CD8-positive, alpha-beta memory T cell (primary cell): ENCODE data around the gene PPP6R1. TPM values are rescaled to one million over a fixed set of nuclear protein-coding genes. Genes with fewer than 3 reads are reported as not detected.

Experiments used
- CTCF ChIA-PET: fragments of 350-600 bp; sonication (Branson Sonifier 250); formaldehyde crosslinking; loops from one replicate; lab custom pipeline; 2021; ENCODE audit warnings: antibody characterized with exemption; lab: Charles Lee
- POLR2A ChIA-PET: fragments of 350-600 bp; sonication (Branson Sonifier 250); formaldehyde crosslinking; loops from one replicate; lab custom pipeline; 2021; ENCODE audit warnings: antibody characterized with exemption; lab: Charles Lee
- DNase-seq, 5 donors: peaks; one replicate each; pipeline versions ENCODE4 v3.0.0 to v3.0.0-alpha.2; 2020 to 2022; ENCODE audit warnings: mixed read lengths in 1 of 5
- H3K27ac ChIP-seq: one replicate; pipeline ENCODE4 v1.7.0; 2013; ENCODE audit warnings: low read depth, mild to moderate bottlenecking, low read length, moderate library complexity
- H3K27me3 ChIP-seq: 2 replicates; pipeline ENCODE4 v1.7.0; 2013; ENCODE audit warnings: low read length, mild to moderate bottlenecking; ENCODE audit not compliant: insufficient read depth, poor library complexity, severe bottlenecking
- H3K36me3 ChIP-seq: 2 replicates; pipeline ENCODE4 v1.7.0; 2013; ENCODE audit warnings: mild to moderate bottlenecking, low read length, moderate library complexity; ENCODE audit not compliant: insufficient read depth
- H3K4me1 ChIP-seq: 2 replicates; pipeline ENCODE4 v1.7.0; 2013; ENCODE audit warnings: mild to moderate bottlenecking, low read length, moderate library complexity; ENCODE audit not compliant: insufficient read depth
- H3K4me3 ChIP-seq: 2 replicates; pipeline ENCODE4 v1.7.0; 2013; ENCODE audit warnings: mild to moderate bottlenecking, low read length
- H3K9me3 ChIP-seq: 2 replicates; pipeline ENCODE4 v1.7.0; 2013; ENCODE audit warnings: mild to moderate bottlenecking, low read length
- H3K27ac Mint-ChIP-seq, 8 donors: one replicate each; pipeline ENCODE4 v1.8.0; 2020 to 2021; ENCODE audit warnings: mixed read lengths in 8 of 8, mild to moderate bottlenecking in 6 of 8, inconsistent platforms in 3 of 8, moderate library complexity in 3 of 8
- H3K27me3 Mint-ChIP-seq, 2 donors: one replicate each; pipeline ENCODE4 v1.8.0; 2020 to 2021; ENCODE audit warnings: mixed read lengths in 2 of 2, mild to moderate bottlenecking in 1 of 2, moderate library complexity in 1 of 2
- H3K36me3 Mint-ChIP-seq, 3 donors: one replicate each; pipeline ENCODE4 v1.8.0; 2020 to 2021; ENCODE audit warnings: mixed read lengths in 3 of 3, inconsistent platforms in 1 of 3, mild to moderate bottlenecking in 1 of 3
- H3K4me1 Mint-ChIP-seq, 3 donors: one replicate each; pipeline ENCODE4 v1.8.0; 2020 to 2021; ENCODE audit warnings: mixed read lengths in 3 of 3, inconsistent platforms in 1 of 3, mild to moderate bottlenecking in 1 of 3
- H3K4me3 Mint-ChIP-seq, 7 donors: one replicate each; pipeline ENCODE4 v1.8.0; 2020 to 2021; ENCODE audit warnings: mixed read lengths in 7 of 7, mild to moderate bottlenecking in 6 of 7, moderate library complexity in 4 of 7, inconsistent platforms in 2 of 7
- H3K9me3 Mint-ChIP-seq, 5 donors: one replicate each; pipeline ENCODE4 v1.8.0; 2020 to 2022; ENCODE audit warnings: mixed read lengths in 5 of 5, mild to moderate bottlenecking in 3 of 5, moderate library complexity in 2 of 5, inconsistent platforms in 1 of 5
- polyA plus RNA-seq: library from polyadenylated mRNA; unstranded; fragments of 300-500 nt; fragmentation: Illumina TruSeq; gene quantifications from one replicate; pipeline ENCODE4 v1.2.3, GENCODE V29; 2021
- total RNA-seq, 2 experiments: library from RNA; stranded (reverse); gene quantifications; one replicate each; pipeline ENCODE4 v1.2.3, GENCODE V29; 2021

The PPP6R1 gene
- total and polyA plus RNA-seq, 3 experiments from 2014 or later = 143 to 225 (median 216) TPM

- no peaks in the 10 kb centered on the region for H3K9me3 Mint-ChIP-seq
Observed at GRCh38 chr19:55287361-55288079, 28.7 kb upstream of the PPP6R1 start.

GRCh38 chr19:55285229-55285890 is 26.5 kb upstream of the PPP6R1 start:
- Histone ChIP-seq H3K9me3 (no peaks in the 10 kb centered on the region), H3K4me3 (no peak overlapping the region), H3K4me1 (peaks cover 13% of the 10 kb centered on the region), H3K27me3 (no peaks in the 10 kb centered on the region), H3K27ac (no peak overlapping the region), H3K36me3 (no peaks in the 10 kb centered on the region)
- ChIA-PET CTCF (no interaction called here), POLR2A (no interaction called here)
- Mint-ChIP-seq H3K27ac (peak overlapping the region in 6 of 8 donors; percentile 42 to 89 (median 72)), H3K4me3 (peak overlapping the region in 4 of 7 donors; percentile 51 to 55 (median 53)), H3K9me3 (no peaks in the 10 kb centered on the region), H3K27me3 (peaks cover 0 to 3% of the 10 kb centered on the region in 2 donors), H3K36me3 (no peaks in the 10 kb centered on the region), H3K4me1 (peaks cover 18 to 29% (median 26%) of the 10 kb centered on the region in 3 donors)
- DNase-seq = no peak

More at GRCh38 chr19:55287361-55288079, 28.7 kb upstream of the PPP6R1 start:
- peak overlapping the region in 1 of 7 donors; percentile 24 for H3K4me3 Mint-ChIP-seq
- ChIA-PET CTCF (interaction anchor here (1.0 to 1.1 kb wide), 2 partner anchors 14 to 216 kb away, joined by 3 read pairs; no protein-coding TSS in a partner anchor), POLR2A (no interaction called here)
- no peaks in the 10 kb centered on the region for H3K36me3 ChIP-seq
- no peaks in the 10 kb centered on the region for H3K27me3 ChIP-seq
- peaks cover 0 to 2% of the 10 kb centered on the region in 2 donors for H3K27me3 Mint-ChIP-seq
- no peak for DNase-seq
- H3K27ac ChIP-seq = no peak overlapping the region
- H3K4me1 ChIP-seq = peaks cover 11% of the 10 kb centered on the region
- H3K27ac Mint-ChIP-seq = no peak overlapping the region
- H3K4me3 ChIP-seq = no peak overlapping the region
- no peaks in the 10 kb centered on the region for H3K9me3 ChIP-seq
- no peaks in the 10 kb centered on the region for H3K36me3 Mint-ChIP-seq
- peaks cover 13 to 22% (median 21%) of the 10 kb centered on the region in 3 donors for H3K4me1 Mint-ChIP-seq

GRCh38 chr19:55284405-55285058 is 25.7 kb upstream of the PPP6R1 start:
- ChIA-PET CTCF (no interaction called here), POLR2A (no interaction called here)
- Histone ChIP-seq H3K4me1 (peaks cover 15% of the 10 kb centered on the region), H3K27me3 (no peaks in the 10 kb centered on the region), H3K27ac (peak overlapping the region; percentile 16), H3K4me3 (no peak overlapping the region), H3K9me3 (no peaks in the 10 kb centered on the region), H3K36me3 (no peaks in the 10 kb centered on the region)
- Mint-ChIP-seq H3K27me3 (peaks cover 0 to 5% of the 10 kb centered on the region in 2 donors), H3K4me1 (peaks cover 27 to 37% (median 33%) of the 10 kb centered on the region in 3 donors), H3K27ac (peak overlapping the region in 7 of 8 donors; percentile 37 to 89 (median 75)), H3K4me3 (peak overlapping the region in 5 of 7 donors; percentile 51 to 75 (median 55)), H3K9me3 (no peaks in the 10 kb centered on the region), H3K36me3 (peaks cover 0 to 4% (median 0%) of the 10 kb centered on the region in 3 donors)
- no peak for DNase-seq

GRCh38 chr19:55283548-55284377 is 24.9 kb upstream of the PPP6R1 start, which contains the start of gene BRSK1:
Gene BRSK1 (plus strand): TSS chr19:55283997. CDS start chr19:55284443, 446 bp downstream.
- CTCF ChIA-PET = interaction anchor here (1.2 kb wide), 1 partner anchor 7 kb away, joined by 3 read pairs; no protein-coding TSS in a partner anchor
- POLR2A ChIA-PET = interaction anchor here (1.5 kb wide), 1 partner anchor 29 kb away, joined by 3 read pairs; no protein-coding TSS in a partner anchor

GRCh38 chr19:55279770-55280643 is 21.2 kb upstream of the PPP6R1 start, which contains the start of gene HSPBP1:
Gene HSPBP1 (minus strand): TSS chr19:55280110. CDS start chr19:55279608, 502 bp downstream.
- peak within 1 kb of the TSS; percentile 83 for H3K27ac ChIP-seq
- peak; percentile 93 to 96 (median 96) for DNase-seq
- POLR2A ChIA-PET = interaction anchor here (0.9 to 2.5 kb wide), 12 partner anchors 18 to 356 kb away, joined by 3 to 33 read pairs (median 6); partner anchors contain the start of genes KMT5C, PPP1R12C, PPP6R1 and TMEM238
- CTCF ChIA-PET = interaction anchor here (0.6 to 2.0 kb wide), 6 partner anchors 12 to 224 kb away, joined by 3 to 13 read pairs (median 4); no protein-coding TSS in a partner anchor
- H3K36me3 ChIP-seq = no peaks in the 10 kb centered on the region
- H3K4me3 ChIP-seq = peak within 1 kb of the TSS; percentile 97
- H3K27me3 ChIP-seq = no peaks in the 10 kb centered on the region
- Mint-ChIP-seq H3K9me3 (no peaks in the 10 kb centered on the region), H3K27ac (peak within 1 kb of the TSS; percentile 85 to 100 (median 99)), H3K4me1 (peaks cover 46 to 67% (median 54%) of the 10 kb centered on the region in 3 donors), H3K36me3 (peaks cover 0 to 27% (median 5%) of the 10 kb centered on the region in 3 donors), H3K27me3 (peaks cover 0 to 4% of the 10 kb centered on the region in 2 donors), H3K4me3 (peak within 1 kb of the TSS; percentile 89 to 99 (median 99))
- H3K4me1 ChIP-seq = peaks cover 28% of the 10 kb centered on the region
- no peaks in the 10 kb centered on the region for H3K9me3 ChIP-seq

More at GRCh38 chr19:55283548-55284377, 24.9 kb upstream of the PPP6R1 start, which contains the start of gene BRSK1:
- peaks cover 0 to 5% of the 10 kb centered on the region in 2 donors for H3K27me3 Mint-ChIP-seq
- H3K4me1 ChIP-seq = peaks cover 22% of the 10 kb centered on the region
- peak within 1 kb of the TSS; percentile 16 for H3K27ac ChIP-seq
- peak; percentile 25 to 73 (median 34) for DNase-seq
- H3K36me3 ChIP-seq = no peaks in the 10 kb centered on the region
- H3K9me3 Mint-ChIP-seq = no peaks in the 10 kb centered on the region
- H3K36me3 Mint-ChIP-seq = peaks cover 0 to 4% (median 0%) of the 10 kb centered on the region in 3 donors
- peak within 1 kb of the TSS; percentile 37 to 77 (median 63) for H3K4me3 Mint-ChIP-seq
- H3K27ac Mint-ChIP-seq = peak within 1 kb of the TSS; percentile 15 to 93 (median 87)
- H3K4me3 ChIP-seq = no peak within 1 kb of the TSS
- H3K9me3 ChIP-seq = no peaks in the 10 kb centered on the region
- H3K4me1 Mint-ChIP-seq = peaks cover 30 to 44% (median 38%) of the 10 kb centered on the region in 3 donors
- no peaks in the 10 kb centered on the region for H3K27me3 ChIP-seq

GRCh38 chr19:55279340-55279739 is 20.5 kb upstream of the PPP6R1 start:
- ChIA-PET POLR2A (interaction anchor here (0.9 to 2.5 kb wide), 10 partner anchors 18 to 197 kb away, joined by 3 to 33 read pairs (median 6); partner anchors contain the start of genes KMT5C, PPP1R12C, PPP6R1 and TMEM238), CTCF (interaction anchor here (1.3 to 2.0 kb wide), 4 partner anchors 20 to 225 kb away, joined by 3 to 13 read pairs (median 5); no protein-coding TSS in a partner anchor)
- H3K36me3 Mint-ChIP-seq = peaks cover 0 to 31% (median 5%) of the 10 kb centered on the region in 3 donors
- H3K27ac Mint-ChIP-seq = peak overlapping the region; percentile 85 to 100 (median 99)
- Histone ChIP-seq H3K4me3 (peak overlapping the region; percentile 97), H3K36me3 (no peaks in the 10 kb centered on the region), H3K9me3 (no peaks in the 10 kb centered on the region), H3K4me1 (peaks cover 28% of the 10 kb centered on the region), H3K27ac (peak overlapping the region; percentile 83), H3K27me3 (no peaks in the 10 kb centered on the region)
- peaks cover 46 to 67% (median 54%) of the 10 kb centered on the region in 3 donors for H3K4me1 Mint-ChIP-seq
- H3K4me3 Mint-ChIP-seq = peak overlapping the region; percentile 89 to 99 (median 99)
- no peak for DNase-seq
- H3K9me3 Mint-ChIP-seq = no peaks in the 10 kb centered on the region
- peaks cover 0 to 4% of the 10 kb centered on the region in 2 donors for H3K27me3 Mint-ChIP-seq
